ENCODE measurements around the gene CHMP5. TPM values are rescaled to one million over a fixed set of nuclear protein-coding genes. Genes with fewer than 3 reads are reported as not detected.

The CHMP5 gene
- total RNA-seq, 1 experiment from 2014 or later, result 63.0 TPM

GRCh38 chr9:33227008-33227398 is 37.8 kb upstream of the CHMP5 start:
- H3K4me2 ChIP-seq, result no peak overlapping the region
- H3K79me2 ChIP-seq (ENCODE audit: low read depth), result no peaks in the 10 kb centered on the region
- no peaks in the 10 kb centered on the region for H3K9me2 ChIP-seq (ENCODE audit: insufficient read depth)
- CTCF ChIA-PET, result no interaction called here
- H3K4me1 ChIP-seq (replicated peaks; ENCODE audit: insufficient read depth), result peaks cover 40% of the 10 kb centered on the region
- H3F3A ChIP-seq (ENCODE audit: insufficient read depth, low read depth), result peaks cover 19% of the 10 kb centered on the region; the same call in 1 of the 2 replicates
- H3K4me3 ChIP-seq, result no peak overlapping the region
- H3K36me3 ChIP-seq (ENCODE audit: low read depth), result no peaks in the 10 kb centered on the region
- intact Hi-C loops (cut with micrococcal nuclease; ENCODE audit: unreplicated experiment), result loop anchor here (5.0 to 10.0 kb wide), 2 partner anchors 222 to 645 kb away; partner anchors contain the start of gene APTX
- no peak overlapping the region for H3K27ac ChIP-seq
- TF ChIP-seq CTCF (conservative IDR thresholded peaks at IDR 0.05) (no peak), EZH2 (IDR thresholded peaks at IDR 0.05; ENCODE audit: low read depth) (no peak)
- POLR2A ChIA-PET (ENCODE audit: unreplicated experiment), result interaction anchor here (0.6 kb wide), 1 partner anchor 186 kb away, joined by 3 read pairs; no protein-coding TSS in a partner anchor
- H2AFZ ChIP-seq, result no peak overlapping the region
- H4K20me1 ChIP-seq (ENCODE audit: insufficient read depth), result no peaks in the 10 kb centered on the region
- no TSS peak for BruUV-seq (replicated peaks)
- no peaks in the 10 kb centered on the region for H3K9me3 ChIP-seq (ENCODE audit: insufficient read depth, low read depth)
- DNase-seq, result no peak
- no peaks in the 10 kb centered on the region for H3K27me3 ChIP-seq (ENCODE audit: insufficient read depth, low read depth)

- no peak overlapping the region for H3K4me3 ChIP-seq
- intact Hi-C loops (cut with micrococcal nuclease; ENCODE audit: unreplicated experiment), result loop anchor here (2.0 to 10.0 kb wide), 3 partner anchors 223 to 645 kb away; partner anchors contain the start of gene APTX
- no peaks in the 10 kb centered on the region for H3K27me3 ChIP-seq (ENCODE audit: insufficient read depth, low read depth)
- H3K27ac ChIP-seq, result no peak overlapping the region
- TF ChIP-seq CTCF (conservative IDR thresholded peaks at IDR 0.05) (no peak), EZH2 (IDR thresholded peaks at IDR 0.05; ENCODE audit: low read depth) (no peak)
- H3K9me2 ChIP-seq (ENCODE audit: insufficient read depth), result no peaks in the 10 kb centered on the region
- H3K9me3 ChIP-seq (ENCODE audit: insufficient read depth, low read depth), result no peaks in the 10 kb centered on the region
- H3K79me2 ChIP-seq (ENCODE audit: low read depth), result no peaks in the 10 kb centered on the region
- H2AFZ ChIP-seq, result no peak overlapping the region
- no peaks in the 10 kb centered on the region for H4K20me1 ChIP-seq (ENCODE audit: insufficient read depth)
- DNase-seq, result peak in 1 of 2 experiments; percentile 44
- peak overlapping the region; percentile 10; the same call in 1 of the 2 replicates for H3K4me2 ChIP-seq
- BruUV-seq (replicated peaks), result no TSS peak
- H3F3A ChIP-seq (ENCODE audit: insufficient read depth, low read depth), result peaks cover 25% of the 10 kb centered on the region; the same call in 1 of the 2 replicates
- H3K36me3 ChIP-seq (ENCODE audit: low read depth), result no peaks in the 10 kb centered on the region
- peaks cover 48% of the 10 kb centered on the region for H3K4me1 ChIP-seq (replicated peaks; ENCODE audit: insufficient read depth)
- POLR2A ChIA-PET (ENCODE audit: unreplicated experiment), result no interaction called here
- CTCF ChIA-PET, result no interaction called here
These were observed 37.1 kb upstream of the CHMP5 start for GRCh38 chr9:33227741-33228140.

- no peak overlapping the region for H3K4me3 ChIP-seq
- H3K27ac ChIP-seq, result no peak overlapping the region
- intact Hi-C loops (cut with micrococcal nuclease; ENCODE audit: unreplicated experiment), result loop anchor here (1.0 to 10.0 kb wide), 7 partner anchors 36 to 646 kb away; partner anchors contain the start of genes APTX, BAG1 and NFX1
- H4K20me1 ChIP-seq (ENCODE audit: insufficient read depth), result no peaks in the 10 kb centered on the region
- ChIA-PET POLR2A (ENCODE audit: unreplicated experiment) (no interaction called here), CTCF (no interaction called here)
- peaks cover 26% of the 10 kb centered on the region; the same call in 1 of the 2 replicates for H3F3A ChIP-seq (ENCODE audit: insufficient read depth, low read depth)
- H3K79me2 ChIP-seq (ENCODE audit: low read depth), result no peaks in the 10 kb centered on the region
- no peaks in the 10 kb centered on the region for H3K9me3 ChIP-seq (ENCODE audit: insufficient read depth, low read depth)
- H3K27me3 ChIP-seq (ENCODE audit: insufficient read depth, low read depth), result no peaks in the 10 kb centered on the region
- peak overlapping the region; percentile 64; the same call in 1 of the 2 replicates for H3K4me2 ChIP-seq
- no peak for DNase-seq
- no peaks in the 10 kb centered on the region for H3K9me2 ChIP-seq (ENCODE audit: insufficient read depth)
- H2AFZ ChIP-seq, result no peak overlapping the region
- BruUV-seq (replicated peaks), result no TSS peak
- no peak for TF ChIP-seq EZH2 (IDR thresholded peaks at IDR 0.05; ENCODE audit: low read depth)
- TF ChIP-seq CTCF (conservative IDR thresholded peaks at IDR 0.05), result no peak
- peaks cover 56% of the 10 kb centered on the region for H3K4me1 ChIP-seq (replicated peaks; ENCODE audit: insufficient read depth)
- H3K36me3 ChIP-seq (ENCODE audit: low read depth), result no peaks in the 10 kb centered on the region
These were observed 36.2 kb upstream of the CHMP5 start for GRCh38 chr9:33228606-33229005.

All from PC-9 (cell line).